B cell (primary cell): ENCODE results near the gene C12orf54. TPM values are rescaled to one million over a fixed set of nuclear protein-coding genes. Genes with fewer than 3 reads are reported as not detected.

Source experiments
- polyA plus RNA-seq: library from polyadenylated mRNA; depleted of rRNA; stranded (reverse); fragments of >200 nt; gene quantifications from 2 replicates; pipeline ENCODE4 v1.2.3, GENCODE V29; 2012
- total RNA-seq, 2 donors: library from RNA; stranded (reverse); fragments of 120-200 nt in 1 of 2; gene quantifications; 1 replicate in 1 of 2; 2 replicates in 1 of 2; pipeline versions ENCODE4 v1.2.3 to v1.2.4, GENCODE V29; 2013 to 2022

C12orf54 gene
- total and polyA plus RNA-seq, 2 donors (not counting 1 experiment from before 2014, with no cell fraction given), result not detected

Other genes with a start within 250 kb of the C12orf54 start
- 29.7 and 34.2 TPM in 2 replicates for gene ZNF641, start 131.6 kb upstream of the C12orf54 start, total RNA-seq
- 7.6 and 10.3 TPM in 2 replicates for gene ZNF641, start 131.6 kb upstream of the C12orf54 start, polyA plus RNA-seq
- gene ANP32D, start 9.9 kb upstream of the C12orf54 start, total RNA-seq, result not detected in 2 replicates
- not detected in 2 replicates for gene ANP32D, start 9.9 kb upstream of the C12orf54 start, polyA plus RNA-seq
- gene OR8S1, start 43.1 kb downstream of the C12orf54 start, total RNA-seq, result not detected in 2 replicates
- gene OR8S1, start 43.1 kb downstream of the C12orf54 start, polyA plus RNA-seq, result not detected in 2 replicates
- not detected in 2 replicates for gene LALBA, start 87.5 kb downstream of the C12orf54 start, total RNA-seq
- not detected in 2 replicates for gene LALBA, start 87.5 kb downstream of the C12orf54 start, polyA plus RNA-seq
- 64.6 and 67.4 TPM in 2 replicates for gene KANSL2, start 199.7 kb downstream of the C12orf54 start, total RNA-seq
- 47.3 and 85.0 TPM in 2 replicates for gene KANSL2, start 199.7 kb downstream of the C12orf54 start, polyA plus RNA-seq
- gene CCNT1, start 234.2 kb downstream of the C12orf54 start, total RNA-seq, result 73.1 and 77.3 TPM in 2 replicates
- 13.9 and 35.2 TPM in 2 replicates for gene CCNT1, start 234.2 kb downstream of the C12orf54 start, polyA plus RNA-seq